WTC11 (cell line): ENCODE results near the gene PDCD10. TPM values are rescaled to one million over a fixed set of nuclear protein-coding genes. Genes with fewer than 3 reads are reported as not detected.

ENCODE experiments used
- HMGA2 ChIP-seq: fragments of 250-450 bp; sonication (Bioruptor Pico); IDR thresholded peaks from 2 replicates; pipeline ENCODE4 v1.4.0; 2021; ENCODE audit warnings: mild to moderate bottlenecking, moderate library complexity
- JUN ChIP-seq: sonication (generic); formaldehyde crosslinking; IDR thresholded peaks from 2 replicates; pipeline ENCODE4 v1.8.0; 2023; ENCODE audit warnings: mild to moderate bottlenecking, missing genetic modification reagents
- MYBL2 ChIP-seq: sonication (generic); formaldehyde crosslinking; IDR thresholded peaks from 2 replicates; pipeline ENCODE4 v1.8.1; 2023; ENCODE audit warnings: mild to moderate bottlenecking, moderate library complexity, missing genetic modification reagents
- NFYB ChIP-seq: sonication (generic); formaldehyde crosslinking; conservative IDR thresholded peaks from 2 replicates; pipeline ENCODE4 v1.8.0; 2022; ENCODE audit warnings: low read depth, missing genetic modification reagents
- PRRX2 ChIP-seq: fragments of 250-450 bp; sonication (Bioruptor Pico); IDR thresholded peaks from 2 replicates; pipeline ENCODE4 v1.8.0; 2021; ENCODE audit warnings: mild to moderate bottlenecking
- TEAD1 ChIP-seq: sonication (generic); formaldehyde crosslinking; IDR thresholded peaks from 2 replicates; pipeline ENCODE4 v1.8.0; 2022; ENCODE audit warnings: mild to moderate bottlenecking, missing genetic modification reagents
- TEAD4 ChIP-seq: sonication (generic); formaldehyde crosslinking; IDR thresholded peaks from 2 replicates; pipeline ENCODE4 v1.8.0; 2022; ENCODE audit warnings: mild to moderate bottlenecking, missing genetic modification reagents
- ZNF121 ChIP-seq: sonication (generic); formaldehyde crosslinking; IDR thresholded peaks from 2 replicates; pipeline ENCODE4 v1.8.0; 2023; ENCODE audit warnings: missing genetic modification reagents
- ZNF138 ChIP-seq: sonication (generic); formaldehyde crosslinking; conservative IDR thresholded peaks from 2 replicates; pipeline ENCODE4 v1.8.1; 2022; ENCODE audit warnings: mild to moderate bottlenecking, moderate library complexity, missing genetic modification reagents
- total RNA-seq: library from RNA; stranded (reverse); gene quantifications from 3 replicates; pipeline ENCODE4 v1.2.3, GENCODE V29; 2021
- TF ChIP-seq, protein P1 (sequence below): sonication (generic); formaldehyde crosslinking; IDR thresholded peaks from 2 replicates; pipeline ENCODE4 v1.8.0; 2022; ENCODE audit warnings: mild to moderate bottlenecking, missing genetic modification reagents
- TF ChIP-seq, protein P2 (sequence below): sonication (generic); formaldehyde crosslinking; IDR thresholded peaks from 2 replicates; pipeline ENCODE4 v1.8.1; 2022; ENCODE audit warnings: low read depth, missing genetic modification reagents, borderline replicate concordance
- TF ChIP-seq, protein P3 (sequence below): sonication (generic); formaldehyde crosslinking; IDR thresholded peaks from 2 replicates; pipeline ENCODE4 v1.8.1; 2022; ENCODE audit warnings: mild to moderate bottlenecking, missing genetic modification reagents, moderate library complexity, borderline replicate concordance
- TF ChIP-seq, protein P4 (sequence below): fragments of 250-450 bp; sonication (Bioruptor Pico); IDR thresholded peaks from 2 replicates; pipeline ENCODE4 v1.9.0; 2021; ENCODE audit warnings: mild to moderate bottlenecking

The PDCD10 gene
- total RNA-seq, 1 experiment from 2014 or later, result 60.8 TPM

DNA sequence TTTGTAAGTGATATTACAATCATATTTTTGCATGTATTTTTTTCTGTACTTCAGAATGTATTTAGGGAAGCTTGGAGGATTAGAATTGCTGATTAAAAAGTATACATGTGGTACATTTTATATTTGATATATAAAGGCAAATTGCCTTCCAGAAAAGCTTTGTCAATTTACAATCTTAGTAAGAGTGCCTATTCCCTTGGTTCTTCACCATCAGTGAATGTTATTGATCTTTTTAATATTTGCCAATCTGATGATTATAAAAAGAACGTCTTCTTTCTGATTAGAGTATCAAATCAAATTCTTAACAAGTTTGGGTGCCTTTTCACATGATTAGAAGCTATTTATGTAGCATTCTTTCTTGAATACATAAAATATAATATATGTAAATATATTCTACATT lies 90.1 kb downstream of the PDCD10 start (continued):
- TF ChIP-seq, protein P1, sequence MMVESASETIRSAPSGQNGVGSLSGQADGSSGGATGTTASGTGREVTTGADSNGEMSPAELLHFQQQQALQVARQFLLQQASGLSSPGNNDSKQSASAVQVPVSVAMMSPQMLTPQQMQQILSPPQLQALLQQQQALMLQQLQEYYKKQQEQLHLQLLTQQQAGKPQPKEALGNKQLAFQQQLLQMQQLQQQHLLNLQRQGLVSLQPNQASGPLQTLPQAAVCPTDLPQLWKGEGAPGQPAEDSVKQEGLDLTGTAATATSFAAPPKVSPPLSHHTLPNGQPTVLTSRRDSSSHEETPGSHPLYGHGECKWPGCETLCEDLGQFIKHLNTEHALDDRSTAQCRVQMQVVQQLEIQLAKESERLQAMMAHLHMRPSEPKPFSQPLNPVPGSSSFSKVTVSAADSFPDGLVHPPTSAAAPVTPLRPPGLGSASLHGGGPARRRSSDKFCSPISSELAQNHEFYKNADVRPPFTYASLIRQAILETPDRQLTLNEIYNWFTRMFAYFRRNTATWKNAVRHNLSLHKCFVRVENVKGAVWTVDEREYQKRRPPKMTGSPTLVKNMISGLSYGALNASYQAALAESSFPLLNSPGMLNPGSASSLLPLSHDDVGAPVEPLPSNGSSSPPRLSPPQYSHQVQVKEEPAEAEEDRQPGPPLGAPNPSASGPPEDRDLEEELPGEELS (CRISPR knock-in tag), result no peak
- TF ChIP-seq ZNF121 (CRISPR knock-in tag) (no peak), HMGA2 (no peak), TEAD4 (CRISPR knock-in tag) (no peak), PRRX2 (no peak), JUN (no peak), NFYB (CRISPR knock-in tag) (no peak), ZNF138 (CRISPR knock-in tag) (no peak), MYBL2 (CRISPR knock-in tag) (no peak), TEAD1 (CRISPR knock-in tag) (no peak)
- TF ChIP-seq, protein P2, sequence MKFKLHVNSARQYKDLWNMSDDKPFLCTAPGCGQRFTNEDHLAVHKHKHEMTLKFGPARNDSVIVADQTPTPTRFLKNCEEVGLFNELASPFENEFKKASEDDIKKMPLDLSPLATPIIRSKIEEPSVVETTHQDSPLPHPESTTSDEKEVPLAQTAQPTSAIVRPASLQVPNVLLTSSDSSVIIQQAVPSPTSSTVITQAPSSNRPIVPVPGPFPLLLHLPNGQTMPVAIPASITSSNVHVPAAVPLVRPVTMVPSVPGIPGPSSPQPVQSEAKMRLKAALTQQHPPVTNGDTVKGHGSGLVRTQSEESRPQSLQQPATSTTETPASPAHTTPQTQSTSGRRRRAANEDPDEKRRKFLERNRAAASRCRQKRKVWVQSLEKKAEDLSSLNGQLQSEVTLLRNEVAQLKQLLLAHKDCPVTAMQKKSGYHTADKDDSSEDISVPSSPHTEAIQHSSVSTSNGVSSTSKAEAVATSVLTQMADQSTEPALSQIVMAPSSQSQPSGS (CRISPR knock-in tag), result no peak
- TF ChIP-seq, protein P3, sequence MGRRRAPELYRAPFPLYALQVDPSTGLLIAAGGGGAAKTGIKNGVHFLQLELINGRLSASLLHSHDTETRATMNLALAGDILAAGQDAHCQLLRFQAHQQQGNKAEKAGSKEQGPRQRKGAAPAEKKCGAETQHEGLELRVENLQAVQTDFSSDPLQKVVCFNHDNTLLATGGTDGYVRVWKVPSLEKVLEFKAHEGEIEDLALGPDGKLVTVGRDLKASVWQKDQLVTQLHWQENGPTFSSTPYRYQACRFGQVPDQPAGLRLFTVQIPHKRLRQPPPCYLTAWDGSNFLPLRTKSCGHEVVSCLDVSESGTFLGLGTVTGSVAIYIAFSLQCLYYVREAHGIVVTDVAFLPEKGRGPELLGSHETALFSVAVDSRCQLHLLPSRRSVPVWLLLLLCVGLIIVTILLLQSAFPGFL (CRISPR knock-in tag), result no peak
- TF ChIP-seq, protein P4, sequence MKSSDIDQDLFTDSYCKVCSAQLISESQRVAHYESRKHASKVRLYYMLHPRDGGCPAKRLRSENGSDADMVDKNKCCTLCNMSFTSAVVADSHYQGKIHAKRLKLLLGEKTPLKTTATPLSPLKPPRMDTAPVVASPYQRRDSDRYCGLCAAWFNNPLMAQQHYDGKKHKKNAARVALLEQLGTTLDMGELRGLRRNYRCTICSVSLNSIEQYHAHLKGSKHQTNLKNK, result no peak

Other genes with a start within 250 kb of the PDCD10 start
- gene WDR49, start 81.0 kb downstream of the PDCD10 start, total RNA-seq, result 0.73 to 1.1 TPM (median 0.92 TPM) in 3 replicates
- gene SERPINI1, start 829 bp upstream of the PDCD10 start, total RNA-seq, result 4.5 to 6.4 TPM (median 6.1 TPM) in 3 replicates